CD14-positive monocyte (primary cell): ENCODE results near the gene PIK3CD. TPM values are rescaled to one million over a fixed set of nuclear protein-coding genes. Genes with fewer than 3 reads are reported as not detected.
"Not testable (repeated sequence)": the region's sequence is repeated elsewhere in the genome, so short reads cannot be mapped to it uniquely, and the experiment has no call there.

Experiments
- DNase-seq, 3 donors: peaks; one replicate each; pipeline ENCODE4 v3.0.0-alpha.2; 2011 to 2022
- H2AFZ ChIP-seq: 2 replicates; pipeline ENCODE4 v1.6.0; 2012; ENCODE audit warnings: mild to moderate bottlenecking, low read depth, low read length, inconsistent platforms; ENCODE audit not compliant: insufficient read depth, poor library complexity, severe bottlenecking
- H3K27ac ChIP-seq, 2 donors: 1 replicate in 1 of 2; 2 replicates in 1 of 2; pipeline ENCODE4 v1.5.1; 2012 to 2013; ENCODE audit warnings: low read length in 2 of 2, control low read depth in 1 of 2, inconsistent platforms in 1 of 2, low read depth in 1 of 2, mild to moderate bottlenecking in 1 of 2
- H3K27me3 ChIP-seq, 2 donors: one replicate each; pipeline versions ENCODE4 v1.6.0 to v1.6.1; 2011 to 2013; ENCODE audit warnings: low read length in 2 of 2; ENCODE audit not compliant: control insufficient read depth in 2 of 2, insufficient read depth in 2 of 2
- H3K36me3 ChIP-seq, 2 donors: replicated peaks in 1 of 2; 1 replicate in 1 of 2; 2 replicates in 1 of 2; pipeline versions ENCODE4 v1.5.1 to v1.6.1; 2012 to 2013; ENCODE audit warnings: low read length in 2 of 2, control low read depth in 1 of 2, inconsistent platforms in 1 of 2, mild to moderate bottlenecking in 1 of 2; ENCODE audit not compliant: insufficient read depth in 2 of 2, control insufficient read depth in 1 of 2
- H3K4me1 ChIP-seq, 2 donors: 1 replicate in 1 of 2; 2 replicates in 1 of 2; pipeline versions ENCODE4 v1.5.1 to v1.6.1; 2012 to 2013; ENCODE audit warnings: low read length in 2 of 2, control low read depth in 1 of 2, inconsistent platforms in 1 of 2, mild to moderate bottlenecking in 1 of 2, moderate library complexity in 1 of 2; ENCODE audit not compliant: insufficient read depth in 2 of 2, control insufficient read depth in 1 of 2
- H3K4me2 ChIP-seq: replicated peaks from 2 replicates; pipeline ENCODE3; 2012; ENCODE audit warnings: low read length, moderate library complexity, mild to moderate bottlenecking; ENCODE audit not compliant: poor library complexity, severe bottlenecking; ENCODE audit errors: extremely low read depth
- H3K4me3 ChIP-seq, 3 experiments: fragments of 200-600 bp in 1 of 3; sonication (generic) in 1 of 3; replicated peaks in 1 of 3; 1 replicate in 2 of 3; 2 replicates in 1 of 3; pipeline ENCODE4 v1.5.1; 2011 to 2013; ENCODE audit warnings: low read length in 3 of 3, mild to moderate bottlenecking in 3 of 3, control low read depth in 2 of 3, low read depth in 2 of 3, inconsistent platforms in 1 of 3, moderate library complexity in 1 of 3
- H3K79me2 ChIP-seq: 2 replicates; pipeline ENCODE4 v1.6.0; 2012; ENCODE audit warnings: mild to moderate bottlenecking, control low read depth, inconsistent platforms, low read length, moderate library complexity; ENCODE audit not compliant: insufficient read depth
- H3K9ac ChIP-seq: 2 replicates; pipeline ENCODE4 v1.6.0; 2017; ENCODE audit warnings: low read length, mild to moderate bottlenecking; ENCODE audit not compliant: insufficient read depth, poor library complexity, severe bottlenecking
- H3K9me3 ChIP-seq, 2 donors: replicated peaks in 1 of 2; 1 replicate in 1 of 2; 2 replicates in 1 of 2; pipeline versions ENCODE4 v1.5.1 to v1.6.1; 2012 to 2013; ENCODE audit warnings: low read length in 2 of 2, control low read depth in 1 of 2; ENCODE audit not compliant: control insufficient read depth in 1 of 2, insufficient read depth in 1 of 2
- H4K20me1 ChIP-seq: 2 replicates; pipeline ENCODE4 v1.6.0; 2012; ENCODE audit warnings: mild to moderate bottlenecking, low read length, control low read depth, moderate library complexity; ENCODE audit not compliant: insufficient read depth
- H3K27ac Mint-ChIP-seq, 7 donors: one replicate each; pipeline ENCODE4 v1.8.0; 2020; ENCODE audit warnings: mild to moderate bottlenecking in 7 of 7, mixed read lengths in 7 of 7, moderate library complexity in 6 of 7, inconsistent platforms in 2 of 7
- H3K27me3 Mint-ChIP-seq, 3 donors: one replicate each; pipeline ENCODE4 v1.8.0; 2021 to 2022; ENCODE audit warnings: low read depth in 3 of 3, mild to moderate bottlenecking in 3 of 3, mixed read lengths in 3 of 3, moderate library complexity in 3 of 3, inconsistent platforms in 1 of 3
- H3K36me3 Mint-ChIP-seq, 2 donors: one replicate each; pipeline ENCODE4 v1.8.0; 2020; ENCODE audit warnings: mixed read lengths in 2 of 2, inconsistent platforms in 1 of 2, mild to moderate bottlenecking in 1 of 2
- H3K4me1 Mint-ChIP-seq: one replicate; pipeline ENCODE4 v1.8.0; 2020; ENCODE audit warnings: mild to moderate bottlenecking, mixed read lengths
- H3K4me3 Mint-ChIP-seq, 2 donors: one replicate each; pipeline ENCODE4 v1.8.0; 2020; ENCODE audit warnings: mild to moderate bottlenecking in 2 of 2, mixed read lengths in 2 of 2, moderate library complexity in 1 of 2
- H3K9me3 Mint-ChIP-seq, 7 donors: one replicate each; pipeline ENCODE4 v1.8.0; 2020 to 2022; ENCODE audit warnings: mixed read lengths in 7 of 7, mild to moderate bottlenecking in 6 of 7, moderate library complexity in 6 of 7, inconsistent platforms in 2 of 7
- CTCF ChIP-seq: fragments of 200-600 bp; IDR thresholded peaks from one replicate; pipeline ENCODE4 v1.8.0; 2022; ENCODE audit warnings: antibody characterized with exemption, mild to moderate bottlenecking
- WGBS: methylation state at CpG from one replicate; pipeline ENCODE4 v1.1.5; 2013; ENCODE audit warnings: missing lambda C conversion rate; ENCODE audit not compliant: insufficient coverage; 5-methylcytosine and 5-hydroxymethylcytosine counted together
- intact Hi-C, 2 donors: fragments of 100-400 bp; cut with micrococcal nuclease; formaldehyde crosslinking; loops; one replicate each; pipeline versions ENCODE4 v1.15.0 to v1.15.1; 2023
- polyA plus RNA-seq, 3 donors: library from polyadenylated mRNA; depleted of rRNA in 1 of 3; unstranded in 2 of 3; stranded (reverse) in 1 of 3; fragments of 300-500 nt in 2 of 3; fragments of >200 nt in 1 of 3; fragmentation: Illumina TruSeq in 2 of 3; gene quantifications; 1 replicate in 2 of 3; 2 replicates in 1 of 3; pipeline ENCODE4 v1.2.3, GENCODE V29; 2012 to 2021

The PIK3CD gene
- polyA plus RNA-seq, 3 donors, result 33.2 to 120 (median 52.2) TPM

GRCh38 chr1:9675393-9675792 lies 23.9 kb downstream of the PIK3CD start:
- H3K4me1 Mint-ChIP-seq, result peaks cover 25% of the 10 kb centered on the region
- H3K9me3 Mint-ChIP-seq, result no peaks in the 10 kb centered on the region
- DNase-seq, result no peak
- Histone ChIP-seq H3K27ac (no peak overlapping the region), H3K9ac (no peak overlapping the region), H3K4me1 (peaks cover 5 to 6% of the 10 kb centered on the region in 2 donors), H3K4me3 (no peak overlapping the region), H3K4me2 (no peak overlapping the region), H2AFZ (no peak overlapping the region), H3K36me3 (peaks cover 48 to 81% of the 10 kb centered on the region in 2 donors), H3K27me3 (no peaks in the 10 kb centered on the region), H3K9me3 (no peaks in the 10 kb centered on the region), H4K20me1 (peaks cover 100% of the 10 kb centered on the region), H3K79me2 (peaks cover 100% of the 10 kb centered on the region)
- H3K27ac Mint-ChIP-seq, result peak overlapping the region in 1 of 7 donors; percentile 68
- TF ChIP-seq CTCF, result no peak
- no CpG with 5 or more reads among the region's 3 CpGs for WGBS
- intact Hi-C loops, result no loop called here
- no peaks in the 10 kb centered on the region for H3K27me3 Mint-ChIP-seq
- no peak overlapping the region for H3K4me3 Mint-ChIP-seq
- peaks cover 45 to 80% of the 10 kb centered on the region in 2 donors for H3K36me3 Mint-ChIP-seq

GRCh38 chr1:9676128-9676527 lies 24.6 kb downstream of the PIK3CD start:
- intact Hi-C loops, H3K27me3 Mint-ChIP-seq, H2AFZ ChIP-seq, H3K4me2 ChIP-seq, H3K27me3 ChIP-seq, H3K4me3 Mint-ChIP-seq, H3K4me3 ChIP-seq, H3K9me3 Mint-ChIP-seq, H3K9ac ChIP-seq, DNase-seq, H3K9me3 ChIP-seq: not testable (repeated sequence)
- H3K36me3 ChIP-seq, result peaks cover 45 to 78% of the 10 kb centered on the region in 2 donors
- H3K79me2 ChIP-seq, result peaks cover 100% of the 10 kb centered on the region
- peaks cover 24% of the 10 kb centered on the region for H3K4me1 Mint-ChIP-seq
- peak overlapping the region in 3 of 7 donors; percentile 47 to 89 (median 58) for H3K27ac Mint-ChIP-seq
- peaks cover 100% of the 10 kb centered on the region for H4K20me1 ChIP-seq
- peaks cover 45 to 76% of the 10 kb centered on the region in 2 donors for H3K36me3 Mint-ChIP-seq
- H3K27ac ChIP-seq, result peak overlapping the region in 1 of 2 donors; percentile 61
- 100% methylated on average over 5 of the region's 7 CpGs for WGBS
- H3K4me1 ChIP-seq, result peaks cover 6 to 10% of the 10 kb centered on the region in 2 donors
